H9 (cell line): ENCODE measurements around the gene LRMDA. TPM values are rescaled to one million over a fixed set of nuclear protein-coding genes. Genes with fewer than 3 reads are reported as not detected.

Source experiments
- DNase-seq: peaks from one replicate; pipeline ENCODE4 v3.0.0-alpha.2; 2017
- H2AFZ ChIP-seq: one replicate; pipeline ENCODE4 v1.6.1; 2013; ENCODE audit warnings: mild to moderate bottlenecking, low read length, control low read depth, moderate library complexity
- H2AK5ac ChIP-seq: 2 replicates; pipeline ENCODE4 v1.6.1; 2013; ENCODE audit warnings: low read length, control low read depth, mixed read lengths; ENCODE audit not compliant: insufficient read length
- H2BK120ac ChIP-seq: one replicate; pipeline ENCODE4 v1.6.1; 2013; ENCODE audit warnings: low read depth, mild to moderate bottlenecking, low read length, control low read depth, inconsistent platforms; ENCODE audit not compliant: poor library complexity, severe bottlenecking
- H2BK12ac ChIP-seq: 2 replicates; pipeline ENCODE4 v1.6.1; 2013; ENCODE audit warnings: low read length, control low read depth, mixed read lengths, low read depth; ENCODE audit not compliant: insufficient read length
- H2BK15ac ChIP-seq: 2 replicates; pipeline ENCODE4 v1.6.1; 2013; ENCODE audit warnings: low read depth, low read length, control low read depth
- H2BK20ac ChIP-seq: one replicate; pipeline ENCODE4 v1.6.1; 2013; ENCODE audit warnings: low read depth, mild to moderate bottlenecking, low read length, control low read depth, inconsistent platforms; ENCODE audit not compliant: poor library complexity, severe bottlenecking
- H2BK5ac ChIP-seq: 2 replicates; pipeline ENCODE4 v1.6.1; 2013; ENCODE audit warnings: low read length, control low read depth, mixed read lengths; ENCODE audit not compliant: insufficient read length
- H3K14ac ChIP-seq: 2 replicates; pipeline ENCODE4 v1.6.1; 2013; ENCODE audit warnings: low read length, control low read depth; ENCODE audit not compliant: insufficient read depth
- H3K18ac ChIP-seq: 2 replicates; pipeline ENCODE4 v1.6.1; 2013; ENCODE audit warnings: low read depth, mild to moderate bottlenecking, mixed read lengths, low read length, control low read depth; ENCODE audit not compliant: insufficient read length
- H3K23ac ChIP-seq: 2 replicates; pipeline ENCODE4 v1.6.1; 2013; ENCODE audit warnings: low read length, control low read depth, mixed read lengths, low read depth; ENCODE audit not compliant: insufficient read length
- H3K23me2 ChIP-seq: 2 replicates; pipeline ENCODE4 v1.6.1; 2013; ENCODE audit warnings: low read depth, mild to moderate bottlenecking, mixed read lengths, low read length, control low read depth; ENCODE audit not compliant: insufficient read length, poor library complexity, severe bottlenecking
- H3K27ac ChIP-seq: 2 replicates; pipeline ENCODE4 v1.5.1; 2013; ENCODE audit warnings: low read length, control low read depth, mixed read lengths, low read depth; ENCODE audit not compliant: insufficient read length
- H3K27me3 ChIP-seq: 2 replicates; pipeline ENCODE4 v1.6.1; 2013; ENCODE audit warnings: low read length, control low read depth, inconsistent platforms; ENCODE audit not compliant: insufficient read depth
- H3K4ac ChIP-seq: 2 replicates; pipeline ENCODE4 v1.6.1; 2013; ENCODE audit warnings: low read depth, mild to moderate bottlenecking, control low read depth, inconsistent platforms, low read length, moderate library complexity
- H3K4me1 ChIP-seq: 2 replicates; pipeline ENCODE4 v1.6.1; 2013; ENCODE audit warnings: low read length, control low read depth, inconsistent platforms; ENCODE audit not compliant: insufficient read depth
- H3K4me2 ChIP-seq: 2 replicates; pipeline ENCODE4 v1.6.1; 2013; ENCODE audit warnings: low read length, control low read depth, mixed read lengths; ENCODE audit not compliant: insufficient read length, insufficient read depth
- H3K56ac ChIP-seq: 2 replicates; pipeline ENCODE4 v1.6.1; 2013; ENCODE audit warnings: low read depth, mild to moderate bottlenecking, mixed read lengths, low read length, control low read depth; ENCODE audit not compliant: insufficient read length
- H3K79me1 ChIP-seq: 2 replicates; pipeline ENCODE4 v1.6.1; 2013; ENCODE audit warnings: low read depth, mild to moderate bottlenecking, moderate library complexity, low read length, control low read depth, inconsistent platforms; ENCODE audit not compliant: insufficient read depth, poor library complexity, severe bottlenecking
- H3K79me2 ChIP-seq: 2 replicates; pipeline ENCODE4 v1.6.1; 2013; ENCODE audit warnings: low read length, control low read depth, inconsistent platforms; ENCODE audit not compliant: insufficient read depth
- H3K9ac ChIP-seq: 2 replicates; pipeline ENCODE4 v1.6.1; 2013; ENCODE audit warnings: low read length, control low read depth, mixed read lengths; ENCODE audit not compliant: insufficient read length; ENCODE audit errors: extremely low read depth
- H3K9me3 ChIP-seq: one replicate; pipeline ENCODE4 v1.6.1; 2013; ENCODE audit warnings: low read depth, low read length, inconsistent platforms; ENCODE audit not compliant: control insufficient read depth
- H3T11ph ChIP-seq: one replicate; pipeline ENCODE4 v1.6.1; 2013; ENCODE audit warnings: mild to moderate bottlenecking, low read length, control low read depth, inconsistent platforms
- H4K20me1 ChIP-seq: one replicate; pipeline ENCODE4 v1.6.1; 2013; ENCODE audit not compliant: control insufficient read depth, insufficient read length, insufficient read depth
- H4K5ac ChIP-seq: 2 replicates; pipeline ENCODE4 v1.6.1; 2013; ENCODE audit warnings: low read depth, mild to moderate bottlenecking, mixed read lengths, low read length, control low read depth; ENCODE audit not compliant: insufficient read length
- H4K8ac ChIP-seq: replicated peaks from 2 replicates; pipeline ENCODE4 v1.6.1; 2013; ENCODE audit warnings: low read length, control low read depth, mixed read lengths, low read depth; ENCODE audit not compliant: insufficient read length
- H4K91ac ChIP-seq: 2 replicates; pipeline ENCODE4 v1.6.1; 2013; ENCODE audit warnings: low read depth, mild to moderate bottlenecking, moderate library complexity, mixed read lengths, low read length, control low read depth; ENCODE audit not compliant: insufficient read length
- H3K27ac Mint-ChIP-seq, 3 experiments: 2 replicates in 2 of 3; 3 replicates in 1 of 3; pipeline ENCODE4 v1.8.0; 2020 to 2021; ENCODE audit warnings: mixed read lengths in 3 of 3, mild to moderate bottlenecking in 1 of 3, moderate library complexity in 1 of 3
- H3K27me3 Mint-ChIP-seq: 2 replicates; pipeline ENCODE4 v1.8.0; 2021; ENCODE audit warnings: low read depth, mild to moderate bottlenecking, moderate library complexity, mixed read lengths
- H3K36me3 Mint-ChIP-seq, 3 experiments: 2 replicates in 2 of 3; 3 replicates in 1 of 3; pipeline ENCODE4 v1.8.0; 2020 to 2021; ENCODE audit warnings: low read depth in 3 of 3, mixed read lengths in 3 of 3; ENCODE audit not compliant: insufficient read depth in 1 of 3
- H3K4me1 Mint-ChIP-seq, 2 experiments: 2 replicates each; pipeline ENCODE4 v1.8.0; 2020; ENCODE audit warnings: mixed read lengths in 2 of 2
- H3K4me3 Mint-ChIP-seq, 2 experiments: 2 replicates in 1 of 2; 3 replicates in 1 of 2; pipeline ENCODE4 v1.8.0; 2020 to 2021; ENCODE audit warnings: mild to moderate bottlenecking in 2 of 2, mixed read lengths in 2 of 2, moderate library complexity in 1 of 2
- H3K9me3 Mint-ChIP-seq, 2 experiments: 2 replicates in 1 of 2; 3 replicates in 1 of 2; pipeline ENCODE4 v1.8.0; 2020; ENCODE audit warnings: mild to moderate bottlenecking in 2 of 2, mixed read lengths in 2 of 2, moderate library complexity in 1 of 2
- CTCF ChIP-seq: fragments of 200-600 bp; sonication (generic); conservative IDR thresholded peaks from 3 replicates; pipeline ENCODE4 v1.8.0; 2021; ENCODE audit warnings: antibody characterized with exemption, mild to moderate bottlenecking
- total RNA-seq: library from RNA; stranded (reverse); gene quantifications from 2 replicates; pipeline ENCODE4 v1.2.1, GENCODE V29; 2021

LRMDA gene
- total RNA-seq, 1 experiment from 2014 or later: 1.8 TPM

- Histone ChIP-seq H3K9ac (no peak overlapping the region), H4K5ac (no peak overlapping the region), H3K14ac (no peak overlapping the region), H2BK5ac (no peak overlapping the region), H3K23me2 (no peaks in the 10 kb centered on the region), H3K4me1 (no peaks in the 10 kb centered on the region), H2BK15ac (no peak overlapping the region), H3K18ac (no peak overlapping the region), H3K9me3 (no peaks in the 10 kb centered on the region), H3K4me2 (no peak overlapping the region), H2BK120ac (no peak overlapping the region), H3T11ph (no peak overlapping the region), H3K23ac (no peak overlapping the region), H2BK20ac (no peak overlapping the region), H2BK12ac (no peak overlapping the region), H4K8ac (no peak overlapping the region), H3K4ac (no peak overlapping the region), H3K27ac (no peak overlapping the region), H2AK5ac (no peak overlapping the region), H3K79me2 (no peaks in the 10 kb centered on the region), H3K27me3 (no peaks in the 10 kb centered on the region), H2AFZ (no peak overlapping the region), H3K56ac (no peak overlapping the region), H4K91ac (no peak overlapping the region), H4K20me1 (no peaks in the 10 kb centered on the region), H3K79me1 (no peaks in the 10 kb centered on the region)
- TF ChIP-seq CTCF: no peak
- Mint-ChIP-seq H3K27ac (no peak overlapping the region), H3K4me3 (no peak overlapping the region), H3K4me1 (no peaks in the 10 kb centered on the region; a peak in 2 of 4 replicates), H3K36me3 (no peaks in the 10 kb centered on the region), H3K27me3 (peaks cover 2% of the 10 kb centered on the region; the same call in 1 of the 2 replicates), H3K9me3 (no peaks in the 10 kb centered on the region; a peak in 1 of 5 replicates)
- no peak for DNase-seq
Observed at GRCh38 chr10:75814014-75814413, 382.6 kb downstream of the LRMDA start.
